DMS79 treated with DMSO at 0.1 percent for 48 hours (cell line): ENCODE results near the gene COPA.
"Not testable (repeated sequence)": the region's sequence is repeated elsewhere in the genome, so short reads cannot be mapped to it uniquely, and the experiment has no call there.

Source experiments
- DNase-seq: peaks from one replicate; lab custom pipeline; 2025; lab: John Stamatoyannopoulos, UW

COPA gene

DNA sequence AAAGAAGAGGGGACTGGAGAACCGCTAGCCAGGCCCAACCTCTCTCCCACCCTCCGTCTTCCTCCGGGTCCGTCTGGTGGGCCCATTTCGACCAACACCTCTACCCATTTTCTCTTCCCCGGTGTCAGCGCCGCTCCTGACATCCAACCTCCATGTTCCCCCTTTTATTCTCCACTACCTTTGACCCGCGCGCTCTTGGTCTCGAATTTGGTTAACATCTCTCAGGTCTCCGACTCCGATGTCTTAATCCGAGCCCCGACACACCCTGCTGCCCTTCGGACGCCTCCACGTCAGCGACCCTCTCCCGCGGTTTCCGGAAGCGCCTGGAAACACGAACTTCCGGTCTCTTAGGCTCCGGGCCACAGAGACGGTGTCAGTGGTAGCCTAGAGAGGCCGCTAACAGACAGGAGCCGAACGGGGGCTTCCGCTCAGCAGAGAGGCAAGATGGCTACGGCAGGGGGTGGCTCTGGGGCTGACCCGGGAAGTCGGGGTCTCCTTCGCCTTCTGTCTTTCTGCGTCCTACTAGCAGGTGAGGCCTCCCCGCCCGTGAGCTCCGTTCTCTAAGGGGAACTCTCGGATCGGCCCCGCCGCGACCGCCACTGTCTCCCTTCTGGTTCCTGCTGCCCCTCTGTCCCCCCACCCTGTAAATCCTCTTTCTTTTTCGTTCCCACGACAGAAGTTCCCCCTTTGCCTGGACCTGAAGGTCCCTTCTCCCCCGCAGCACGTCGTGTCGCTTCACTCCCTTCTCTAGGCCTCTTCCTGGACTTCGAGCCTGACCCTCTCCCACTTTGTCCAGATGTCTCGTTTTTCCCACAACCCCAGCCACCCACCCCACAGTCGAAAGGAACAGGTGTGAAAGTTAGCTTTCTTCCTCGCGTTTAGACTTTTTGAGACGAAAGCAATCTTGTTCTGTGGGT is at the start of gene COPA, which contains the start of gene NCSTN:
Gene COPA (minus strand): TSS at position 298 of the 917 bp plus-strand sequence. CDS start 80 bp downstream, at position 218.
Gene NCSTN (plus strand): TSS at position 431 of the 917 bp plus-strand sequence. CDS start 14 bp downstream, at position 445.
- DNase-seq = peak; percentile 92

GRCh38 chr1:160388406-160388805 is 45.4 kb upstream of the COPA start:
- not testable (repeated sequence) for DNase-seq

DNA sequence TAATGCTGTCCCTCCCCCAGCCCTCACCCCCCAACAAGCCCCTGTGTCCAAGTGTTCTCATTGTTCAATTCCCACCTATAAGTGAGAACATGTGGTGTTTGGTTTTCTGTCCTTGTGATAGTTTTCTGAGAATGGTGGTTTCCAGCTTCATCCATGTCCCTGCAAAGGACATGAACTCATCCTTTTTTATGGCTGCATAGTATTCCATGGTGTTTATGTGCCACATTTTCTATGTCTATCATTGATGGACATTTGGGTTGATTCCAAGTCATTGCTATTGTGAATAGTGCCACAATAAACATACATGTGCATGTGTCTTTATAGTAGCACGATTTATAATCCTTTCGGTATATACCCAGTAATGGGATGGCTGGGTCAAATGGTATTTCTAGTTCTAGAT is 41.8 kb upstream of the COPA start:
- not testable (repeated sequence) for DNase-seq

GRCh38 chr1:160377585-160378206 is 34.6 kb upstream of the COPA start:
- no peak for DNase-seq

DNA sequence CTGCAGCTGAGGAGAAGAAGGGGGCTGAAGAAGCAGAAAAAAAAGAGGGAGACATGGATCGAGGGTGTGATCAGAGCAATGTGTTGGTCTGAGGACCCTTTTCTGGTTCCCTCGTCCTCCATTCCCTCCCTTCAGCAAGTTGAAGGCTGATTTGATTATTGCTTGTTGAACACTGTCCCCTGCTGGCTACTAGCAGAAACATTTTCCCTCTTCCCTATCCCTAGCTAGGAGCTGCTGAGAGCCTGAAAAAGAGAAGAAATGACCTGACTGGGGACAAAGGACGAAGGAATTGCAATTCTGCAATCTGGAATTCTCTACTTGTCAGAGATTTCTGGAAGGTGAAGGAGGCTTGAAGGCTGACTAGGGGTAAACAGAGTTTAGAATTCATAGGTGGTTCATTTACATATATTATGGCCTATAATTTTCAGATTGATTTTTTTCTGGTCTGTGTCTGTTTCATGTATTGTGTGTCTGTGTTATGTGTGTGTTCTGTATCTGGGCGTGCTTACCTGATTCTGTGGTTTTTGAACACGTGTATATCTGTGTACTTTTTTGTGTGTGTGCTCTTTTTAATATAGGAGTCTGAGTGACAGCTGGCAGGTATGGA is 33.6 kb upstream of the COPA start:
- DNase-seq = peak; percentile 77

GRCh38 chr1:160375788-160376524 is 32.9 kb upstream of the COPA start:
- no peak for DNase-seq

DNA sequence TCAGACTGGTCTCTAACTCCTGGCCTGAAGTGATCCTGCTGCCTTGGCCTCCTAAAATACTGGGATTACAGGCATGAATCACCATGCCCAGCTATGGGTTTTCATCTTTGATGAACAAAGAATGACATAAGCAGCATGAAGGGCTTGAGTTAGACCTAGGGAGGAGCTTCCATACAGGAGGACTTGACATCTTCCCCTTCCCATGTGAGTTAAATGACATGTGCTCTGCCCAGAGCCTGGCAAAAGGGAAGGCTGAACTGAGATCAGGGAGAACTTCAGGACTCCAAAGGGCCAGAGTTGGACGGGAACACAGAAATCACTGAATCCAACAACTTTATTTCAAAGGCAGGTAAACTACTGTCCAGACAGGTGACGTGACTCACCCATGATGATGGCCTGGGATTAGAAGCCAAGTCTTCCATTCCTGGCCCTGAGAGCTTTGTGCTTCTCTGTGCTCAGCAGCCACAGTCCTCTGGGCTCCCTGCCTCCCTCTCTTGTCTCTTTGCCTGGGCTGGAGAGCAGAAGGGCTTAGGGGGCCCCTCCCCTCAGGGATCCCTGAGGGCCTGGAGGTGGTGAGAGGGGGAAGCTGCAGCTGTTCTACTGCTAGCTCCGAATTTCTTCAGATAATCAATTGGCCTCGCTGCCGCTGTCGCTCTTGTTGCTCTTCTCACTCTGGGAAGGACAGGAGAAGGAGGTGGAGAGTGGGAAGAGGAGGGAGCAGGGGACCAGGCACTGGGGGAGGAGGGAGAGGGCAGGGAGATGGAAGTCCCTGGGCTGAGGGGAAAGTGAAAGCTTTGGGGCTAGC is 31.5 kb upstream of the COPA start:
- DNase-seq = no peak

- no peak for DNase-seq
Observed at GRCh38 chr1:160373696-160374095, 30.6 kb upstream of the COPA start.

- DNase-seq = no peak
Observed at GRCh38 chr1:160371756-160372155, 28.7 kb upstream of the COPA start.

- DNase-seq = no peak
Observed at GRCh38 chr1:160371346-160371631, 28.2 kb upstream of the COPA start.

DNA sequence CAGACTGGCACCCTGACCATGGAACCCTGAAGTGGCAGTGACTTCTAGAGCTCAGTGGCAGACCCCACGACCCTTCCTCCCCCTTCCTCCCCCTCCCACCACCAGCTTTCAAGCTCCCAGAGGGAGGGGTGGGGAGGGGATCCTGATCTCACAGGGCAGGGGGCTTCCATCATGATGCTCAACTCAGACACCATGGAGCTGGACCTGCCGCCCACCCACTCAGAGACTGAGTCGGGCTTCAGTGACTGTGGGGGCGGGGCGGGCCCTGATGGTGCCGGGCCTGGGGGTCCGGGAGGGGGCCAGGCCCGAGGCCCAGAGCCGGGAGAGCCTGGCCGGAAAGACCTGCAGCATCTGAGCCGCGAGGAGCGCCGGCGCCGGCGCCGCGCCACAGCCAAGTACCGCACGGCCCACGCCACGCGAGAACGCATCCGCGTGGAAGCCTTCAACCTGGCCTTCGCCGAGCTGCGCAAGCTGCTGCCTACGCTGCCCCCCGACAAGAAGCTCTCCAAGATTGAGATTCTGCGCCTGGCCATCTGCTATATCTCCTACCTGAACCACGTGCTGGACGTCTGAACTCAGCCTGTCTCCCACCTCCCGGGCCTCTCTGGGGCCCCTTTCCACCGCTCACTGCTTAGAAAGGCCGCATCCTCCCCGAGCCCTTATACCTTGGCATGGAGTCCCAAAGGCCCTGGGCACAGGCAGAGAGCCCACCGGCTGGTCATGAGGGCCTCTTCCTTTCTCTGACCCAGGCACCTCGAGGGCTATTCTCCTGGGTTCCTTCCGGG is 27.7 kb upstream of the COPA start:
- no peak for DNase-seq

GRCh38 chr1:160369087-160369486 is 26.0 kb upstream of the COPA start:
- DNase-seq = no peak

DNA sequence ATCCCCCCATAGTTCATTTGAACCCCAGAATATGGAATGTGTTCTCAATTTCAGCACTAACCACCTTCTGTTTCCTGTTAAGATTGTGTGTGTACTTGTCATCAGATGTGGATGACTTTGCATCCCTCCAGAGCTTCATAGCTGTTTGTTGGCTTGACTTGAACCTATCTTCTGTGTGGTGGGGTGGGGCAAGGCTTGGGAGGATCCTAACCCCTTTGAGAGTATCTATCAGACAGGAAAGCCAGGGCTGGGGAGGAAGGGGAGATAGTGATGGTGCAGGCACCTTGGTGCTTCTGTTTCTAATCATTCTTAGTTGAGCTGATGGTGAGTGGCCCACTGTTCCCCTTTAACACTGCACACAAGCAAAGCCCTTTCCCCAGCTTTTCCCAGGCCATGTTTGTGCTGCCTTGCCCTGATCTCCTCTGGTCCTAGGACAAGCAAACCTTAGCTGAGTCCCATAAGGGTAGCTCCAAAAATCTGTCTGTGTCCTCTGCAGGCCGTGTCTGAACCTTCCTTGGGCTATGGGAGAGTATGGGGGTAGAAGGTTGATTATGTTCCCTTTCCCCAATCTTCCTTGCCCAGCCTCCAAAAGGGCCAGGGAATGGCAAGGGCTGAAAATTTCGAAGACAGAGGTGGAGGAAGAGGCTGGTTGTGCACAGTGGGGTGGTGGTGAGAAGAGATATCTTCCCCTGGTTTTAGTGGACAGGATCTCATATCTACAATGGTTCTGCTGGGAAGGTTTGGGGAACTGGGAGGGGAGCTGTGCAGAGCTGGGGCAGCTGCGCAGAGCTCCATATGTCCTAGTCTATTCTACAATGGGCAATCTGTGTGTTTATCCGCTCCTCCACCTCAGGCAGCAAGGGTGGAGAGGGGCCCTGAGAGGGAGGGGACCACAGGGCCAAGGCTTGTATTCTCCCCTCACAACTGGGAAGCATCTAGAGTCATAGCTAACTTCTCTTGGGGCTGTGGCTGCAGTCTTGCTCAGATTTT is 25.2 kb upstream of the COPA start:
- no peak for DNase-seq

GRCh38 chr1:160367516-160367900 is 24.5 kb upstream of the COPA start:
- no peak for DNase-seq

- no peak for DNase-seq
Observed at GRCh38 chr1:160366731-160367515, 23.9 kb upstream of the COPA start, which contains the start of gene NHLH1. Gene NHLH1 (plus strand): TSS chr1:160367071. CDS start chr1:160370732, 3,661 bp downstream.

DNA sequence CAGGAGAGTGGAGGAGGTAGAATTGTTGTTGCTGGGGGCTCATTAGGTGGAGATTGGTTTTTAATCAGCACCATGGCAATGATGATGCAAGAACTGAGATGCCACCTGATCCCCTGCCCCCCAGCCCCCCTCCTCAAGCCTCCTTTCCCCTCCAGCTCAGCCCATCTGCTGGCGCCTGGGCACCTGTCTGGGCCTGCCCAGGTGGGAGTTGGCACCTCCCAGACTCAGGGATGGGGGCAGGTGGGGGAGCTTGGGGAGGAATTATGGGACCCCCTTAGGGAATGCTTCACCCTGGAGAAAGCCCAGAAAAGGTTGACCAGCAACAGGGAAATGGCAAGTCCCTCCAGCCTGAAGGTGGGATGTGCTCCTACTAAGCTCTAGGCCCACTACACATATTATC is 22.3 kb upstream of the COPA start:
- DNase-seq = no peak

- no peak for DNase-seq
Observed at GRCh38 chr1:160363951-160364735, 21.1 kb upstream of the COPA start.

DNA sequence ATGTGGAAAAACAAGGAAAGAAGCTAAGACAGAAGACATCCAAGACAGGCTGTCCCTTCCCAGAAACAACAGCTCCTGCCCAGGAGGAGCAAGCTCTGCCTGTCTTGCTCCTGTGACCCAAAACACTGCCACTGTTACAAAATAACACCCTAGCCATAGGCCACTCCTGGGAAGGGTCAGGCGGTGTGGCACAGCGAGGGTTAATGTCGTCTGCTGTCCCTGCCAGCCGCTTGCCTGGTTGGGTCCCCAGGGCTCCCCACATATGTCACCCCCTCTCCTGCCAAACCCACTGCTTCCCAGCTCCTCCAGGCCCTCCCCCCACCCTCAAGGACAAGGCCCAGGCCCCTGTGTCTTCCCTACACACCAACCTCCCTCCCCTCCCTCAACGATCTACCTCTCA is 20.0 kb upstream of the COPA start:
- no peak for DNase-seq
